HG03280 (cell line): ENCODE data around the gene SLCO1B3.
"Not testable (repeated sequence)": the region's sequence is repeated elsewhere in the genome, so short reads cannot be mapped to it uniquely, and the experiment has no call there.

Experiments
- ATAC-seq: cut with Tn5 transposase; IDR thresholded peaks from one replicate; pipeline ENCODE4 v1.9.1; 2021; ENCODE audit warnings: mild to moderate bottlenecking, moderate library complexity; ENCODE audit not compliant: unreplicated experiment

Gene SLCO1B3, protein sequence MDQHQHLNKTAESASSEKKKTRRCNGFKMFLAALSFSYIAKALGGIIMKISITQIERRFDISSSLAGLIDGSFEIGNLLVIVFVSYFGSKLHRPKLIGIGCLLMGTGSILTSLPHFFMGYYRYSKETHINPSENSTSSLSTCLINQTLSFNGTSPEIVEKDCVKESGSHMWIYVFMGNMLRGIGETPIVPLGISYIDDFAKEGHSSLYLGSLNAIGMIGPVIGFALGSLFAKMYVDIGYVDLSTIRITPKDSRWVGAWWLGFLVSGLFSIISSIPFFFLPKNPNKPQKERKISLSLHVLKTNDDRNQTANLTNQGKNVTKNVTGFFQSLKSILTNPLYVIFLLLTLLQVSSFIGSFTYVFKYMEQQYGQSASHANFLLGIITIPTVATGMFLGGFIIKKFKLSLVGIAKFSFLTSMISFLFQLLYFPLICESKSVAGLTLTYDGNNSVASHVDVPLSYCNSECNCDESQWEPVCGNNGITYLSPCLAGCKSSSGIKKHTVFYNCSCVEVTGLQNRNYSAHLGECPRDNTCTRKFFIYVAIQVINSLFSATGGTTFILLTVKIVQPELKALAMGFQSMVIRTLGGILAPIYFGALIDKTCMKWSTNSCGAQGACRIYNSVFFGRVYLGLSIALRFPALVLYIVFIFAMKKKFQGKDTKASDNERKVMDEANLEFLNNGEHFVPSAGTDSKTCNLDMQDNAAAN

DNA sequence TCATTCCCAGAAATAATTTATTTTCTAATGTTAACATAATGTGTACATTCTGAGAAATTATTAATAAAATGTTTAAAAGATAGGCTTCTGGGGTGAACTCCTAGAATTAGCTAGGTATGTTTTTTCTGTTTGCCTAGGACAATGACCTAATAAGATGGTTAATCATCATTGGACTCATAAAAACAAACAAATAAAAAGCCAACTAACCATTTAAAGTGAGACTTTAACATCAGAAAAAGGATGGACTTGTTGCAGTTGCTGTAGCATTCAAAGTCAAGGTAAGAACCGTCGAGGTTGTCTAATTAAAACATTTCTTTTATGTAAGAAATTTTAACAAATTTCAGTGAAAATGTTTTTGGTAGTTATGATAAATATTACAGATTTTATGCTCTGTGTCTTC, at the start of gene SLCO1B3:
TSS of gene SLCO1B3 (plus strand) at position 219 of the 400 bp plus-strand sequence. CDS start 5,034 bp downstream, outside the sequence.
- ATAC-seq, result no peak

- no peak for ATAC-seq
These were observed 33.1 kb upstream of the SLCO1B3 start for GRCh38 chr12:20777420-20777819.

GRCh38 chr12:20778969-20779368, 31.5 kb upstream of the SLCO1B3 start:
- ATAC-seq, result no peak

DNA sequence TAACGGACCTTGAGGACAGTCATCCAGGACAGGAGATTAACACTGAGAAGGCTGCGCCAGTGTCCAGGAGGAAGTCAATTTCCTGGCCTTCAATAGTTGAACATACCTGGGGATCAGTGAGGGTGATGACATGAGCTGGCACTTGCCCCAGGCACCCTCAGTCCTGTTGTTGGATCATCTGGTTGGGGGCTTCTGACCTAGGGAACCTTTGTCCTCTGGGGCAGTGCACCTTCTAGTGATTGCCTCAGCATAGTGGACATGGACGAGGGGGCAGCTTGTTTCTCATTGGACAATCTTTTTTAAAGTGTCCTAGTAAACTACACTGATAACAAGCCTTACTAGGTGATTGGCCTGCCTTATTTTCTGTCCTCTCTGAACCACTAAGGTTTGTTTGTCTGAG, 30.5 kb upstream of the SLCO1B3 start:
- ATAC-seq, result not testable (repeated sequence)

DNA sequence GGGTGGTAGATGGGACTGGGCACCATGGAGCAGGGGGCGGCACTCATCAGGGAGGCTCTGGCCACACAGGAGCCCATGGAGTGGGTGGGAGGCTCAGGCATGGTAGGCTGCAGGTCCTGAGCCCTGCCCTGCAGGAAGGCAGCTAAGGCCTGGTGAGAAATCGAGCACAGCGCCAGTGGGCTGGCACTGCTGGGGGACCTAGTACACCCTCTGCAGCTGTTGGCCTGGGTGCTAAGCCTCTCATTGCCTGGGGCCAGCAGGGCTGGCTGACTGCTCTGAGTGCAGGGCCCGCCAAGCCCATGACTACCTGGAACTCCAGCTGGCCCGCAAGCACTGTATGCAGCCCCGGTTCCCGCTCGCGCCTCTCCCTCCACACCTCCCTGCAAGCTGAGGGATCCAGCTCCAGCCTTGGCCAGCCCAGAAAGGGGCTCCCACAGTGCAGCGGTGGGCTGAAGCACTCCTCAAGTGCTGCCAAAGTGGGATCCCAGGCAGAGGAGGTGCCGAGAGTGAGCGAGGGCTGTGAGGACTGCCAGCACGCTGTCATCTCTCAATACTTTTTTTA, 26.6 kb upstream of the SLCO1B3 start:
- not testable (repeated sequence) for ATAC-seq

GRCh38 chr12:20792971-20793370, 17.5 kb upstream of the SLCO1B3 start:
- ATAC-seq, result no peak

- no peak for ATAC-seq
These were observed 12.0 kb upstream of the SLCO1B3 start for GRCh38 chr12:20798554-20798953.

DNA sequence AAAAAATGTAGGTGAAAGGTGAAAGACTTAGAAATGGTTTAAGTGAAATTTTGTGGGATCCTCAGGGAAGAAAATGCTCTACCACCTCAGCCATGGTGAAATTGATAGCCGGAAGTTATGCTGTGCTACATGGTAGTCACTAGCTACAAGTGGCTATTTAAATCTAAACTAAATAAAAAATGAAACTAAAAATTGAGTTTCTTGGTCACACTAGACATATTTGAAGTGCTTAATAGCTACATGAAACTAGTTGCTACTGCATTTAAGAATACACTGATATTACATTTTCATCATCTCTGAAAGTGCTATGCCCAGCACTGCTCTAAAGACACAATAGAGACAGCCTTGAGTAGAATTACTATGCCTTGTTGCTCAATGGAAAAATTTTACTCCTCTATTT, 10.3 kb upstream of the SLCO1B3 start:
- no peak for ATAC-seq

GRCh38 chr12:20801035-20801434, 9.5 kb upstream of the SLCO1B3 start:
- no peak for ATAC-seq

DNA sequence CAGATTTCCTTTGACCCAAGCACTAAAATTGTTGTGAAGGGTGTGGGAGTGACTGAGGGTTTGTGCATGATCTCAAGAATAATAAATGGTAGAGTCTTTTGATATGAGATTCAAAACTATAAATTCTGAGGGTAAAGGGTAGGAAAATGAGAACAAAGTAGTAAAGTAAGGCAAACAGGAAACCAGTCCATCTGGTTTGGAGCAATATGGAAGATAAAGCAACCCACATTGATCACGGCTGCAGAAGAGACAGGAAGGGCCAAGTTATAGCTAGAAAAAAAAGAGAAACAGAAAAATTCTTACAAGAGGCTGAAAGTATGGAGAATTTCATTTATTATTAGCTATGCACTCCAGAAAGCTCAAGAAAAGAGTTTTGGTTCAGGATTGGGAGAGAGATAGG, 4.6 kb upstream of the SLCO1B3 start:
- ATAC-seq, result no peak

- ATAC-seq, result no peak
These were observed 3.1 kb upstream of the SLCO1B3 start for GRCh38 chr12:20807192-20808080.

DNA sequence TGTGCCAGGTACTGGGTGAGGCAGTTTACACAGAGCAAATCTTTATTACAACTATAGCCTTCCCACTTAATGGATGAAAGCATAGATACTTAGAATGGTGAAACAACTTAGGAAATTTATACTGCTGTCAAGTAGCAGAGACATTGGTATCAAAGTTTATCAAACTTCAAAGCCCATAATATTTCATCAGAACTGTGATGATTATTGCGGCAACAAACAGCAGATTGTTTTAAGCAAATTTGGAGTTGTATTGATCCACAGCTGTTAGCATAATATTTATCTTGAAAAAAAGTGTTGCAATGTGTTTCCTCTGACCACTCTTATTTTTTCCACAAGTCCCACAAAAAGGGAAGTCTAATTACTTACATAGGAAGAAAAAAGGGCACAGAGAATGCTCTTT, 2.0 kb upstream of the SLCO1B3 start:
- no peak for ATAC-seq

DNA sequence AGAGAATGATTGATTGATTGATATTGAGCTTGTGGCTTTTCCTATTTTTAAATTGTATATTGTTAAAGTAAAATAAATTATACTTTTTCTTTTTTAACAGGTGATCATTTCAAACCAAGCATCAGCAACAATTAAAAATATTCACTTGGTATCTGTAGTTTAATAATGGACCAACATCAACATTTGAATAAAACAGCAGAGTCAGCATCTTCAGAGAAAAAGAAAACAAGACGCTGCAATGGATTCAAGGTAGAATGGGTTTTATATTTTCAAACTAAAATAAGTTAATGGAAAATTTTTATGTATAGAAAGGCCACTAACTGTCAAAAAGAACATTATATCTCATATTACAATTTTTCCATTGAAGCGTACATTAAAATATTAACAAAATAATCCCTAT, 5.1 kb downstream of the SLCO1B3 start:
- no peak for ATAC-seq

DNA sequence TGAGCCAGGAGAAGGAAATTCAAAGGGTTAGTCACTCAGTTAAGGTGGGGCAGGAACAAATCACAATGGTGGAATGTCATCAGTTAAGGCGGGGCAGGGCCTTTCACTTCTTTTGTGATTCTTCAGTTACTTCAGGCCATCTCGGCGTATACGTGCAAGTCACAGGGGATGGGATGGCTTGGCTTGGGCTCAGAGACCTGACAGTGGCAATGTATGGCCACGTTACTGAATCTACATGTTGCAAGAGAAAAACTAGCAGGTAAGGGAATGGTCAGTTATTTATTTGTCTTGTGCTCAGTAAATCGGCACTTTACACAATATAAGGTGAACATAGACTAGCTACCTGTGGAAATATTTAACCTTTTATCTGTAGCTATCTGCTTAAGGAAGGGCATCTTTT, 11.9 kb downstream of the SLCO1B3 start:
- no peak for ATAC-seq

GRCh38 chr12:20822925-20823324, 12.4 kb downstream of the SLCO1B3 start:
- ATAC-seq, result no peak

DNA sequence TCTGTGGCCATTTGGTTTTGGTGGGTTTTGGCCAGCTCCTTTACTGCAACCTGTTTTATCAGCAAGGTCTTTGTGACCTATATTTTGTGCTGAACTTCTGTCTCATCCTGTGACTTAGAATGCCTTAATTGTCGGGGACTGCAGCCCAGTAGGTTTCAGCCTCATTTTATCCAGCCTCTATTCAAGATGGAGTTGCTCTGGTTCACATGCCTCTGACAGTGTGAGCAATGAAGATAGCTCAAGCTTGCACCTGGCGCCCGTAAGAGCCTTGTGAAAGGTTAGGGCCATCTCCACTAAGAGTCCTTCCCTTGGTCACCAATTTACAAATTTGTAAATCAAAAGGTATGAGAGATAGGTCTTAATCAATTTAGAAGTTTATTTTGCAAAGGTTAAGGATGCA, 19.4 kb downstream of the SLCO1B3 start:
- no peak for ATAC-seq

- ATAC-seq, result no peak
These were observed 20.0 kb downstream of the SLCO1B3 start for GRCh38 chr12:20830456-20830855.

DNA sequence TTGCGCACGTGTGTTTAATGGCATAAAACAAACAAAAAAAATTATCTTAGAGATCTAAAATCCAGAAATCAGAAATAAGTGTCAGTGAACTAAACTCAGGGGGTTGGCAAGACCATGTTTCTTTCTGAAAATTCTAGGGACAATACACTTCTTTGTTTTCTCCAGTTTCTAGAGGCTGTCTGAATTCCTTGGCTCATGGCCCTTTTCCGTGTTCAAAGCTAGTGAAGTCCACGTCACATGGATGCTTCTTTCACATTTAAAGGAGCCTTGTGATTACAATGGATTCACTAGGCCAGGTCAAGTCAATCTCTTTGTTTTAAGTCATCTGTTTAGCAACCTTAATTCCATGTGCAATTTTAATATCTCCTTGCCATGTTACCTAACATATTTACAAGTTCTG, 22.4 kb downstream of the SLCO1B3 start:
- ATAC-seq, result no peak

DNA sequence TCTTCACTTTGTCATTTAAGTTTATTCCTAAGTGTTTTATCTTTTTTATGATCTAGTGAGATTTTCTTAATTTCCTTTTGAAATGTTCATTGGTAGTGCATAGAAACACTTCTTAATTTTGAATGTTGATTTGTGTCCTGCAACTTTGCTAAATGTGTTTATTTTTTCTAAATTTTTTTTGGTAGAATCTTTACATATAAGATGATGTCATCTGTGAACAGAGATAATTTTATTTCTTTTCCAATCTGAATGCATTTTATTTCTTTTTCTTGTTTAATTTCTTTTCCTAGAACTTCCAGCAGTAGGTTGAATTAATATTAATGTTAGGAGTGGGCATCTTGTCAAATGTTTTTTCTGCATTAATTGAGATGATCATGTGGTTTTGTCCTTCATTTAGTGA, 42.1 kb downstream of the SLCO1B3 start:
- no peak for ATAC-seq

GRCh38 chr12:20863056-20863455, 52.6 kb downstream of the SLCO1B3 start:
- no peak for ATAC-seq

DNA sequence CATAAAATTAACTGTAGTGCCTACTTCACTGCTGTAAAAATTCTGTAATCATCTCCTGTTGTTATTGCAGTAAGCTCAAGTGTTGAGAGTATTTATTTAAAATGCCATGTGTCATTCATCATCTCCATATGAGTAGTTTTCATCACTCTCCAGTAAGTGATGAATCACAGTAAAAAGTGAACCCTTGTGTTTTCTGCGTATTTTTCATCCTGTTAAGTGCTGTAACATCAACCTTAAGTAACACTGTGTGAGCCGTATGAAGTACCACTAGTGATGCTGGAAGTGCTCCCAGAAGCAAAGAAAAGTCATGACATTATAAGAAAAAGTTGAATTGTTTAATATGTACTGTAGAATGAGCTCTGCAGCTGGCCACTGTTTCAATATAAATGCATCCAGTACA, 55.4 kb downstream of the SLCO1B3 start:
- ATAC-seq, result no peak
